ENCODE measurements around the gene CERT1. TPM values are rescaled to one million over a fixed set of nuclear protein-coding genes. Genes with fewer than 3 reads are reported as not detected.
A peak's percentile ranks its signal among the peaks of the same experiment; 100 is the strongest.

Gene CERT1
- polyA plus RNA-seq, 3 donors = 16.6 to 50.5 (median 45.9) TPM

DNA sequence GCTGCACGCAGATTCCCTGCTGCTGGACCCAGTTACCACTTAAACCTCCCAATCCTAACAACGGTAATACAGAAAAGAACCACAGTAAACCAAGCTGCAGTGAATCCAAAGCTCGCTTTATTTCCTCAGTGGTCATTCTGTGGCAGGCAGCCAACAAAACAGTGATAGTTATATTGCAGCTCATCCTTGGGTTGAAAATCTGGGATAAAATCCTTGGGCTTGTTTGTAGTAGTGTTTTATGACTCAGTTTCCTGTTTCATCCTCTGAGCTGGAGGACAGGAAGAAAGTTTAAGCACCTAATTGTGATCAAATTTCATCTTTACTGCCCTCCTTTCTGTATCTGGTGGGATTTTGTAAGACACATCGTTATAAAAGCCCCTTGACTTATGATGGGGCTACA, 143.0 kb downstream of the CERT1 start:
- H3K27ac ChIP-seq (ENCODE audit: low read depth in 1 of 2, low read length in 2 of 2) = no peak overlapping the region
- no peaks in the 10 kb centered on the region for H3K79me2 ChIP-seq (ENCODE audit: insufficient read depth, low read length)
- intact Hi-C loops (cut with micrococcal nuclease) = no loop called here
- peaks cover 15 to 43% of the 10 kb centered on the region in 2 donors for H3K36me3 ChIP-seq (replicated peaks in 1 of 2; ENCODE audit: control insufficient read depth in 1 of 2, insufficient read depth in 2 of 2, low read length in 2 of 2)
- no CpG with 5 or more reads among the region's 4 CpGs for WGBS (ENCODE audit: insufficient coverage)
- no peak overlapping the region for H3K9ac ChIP-seq (ENCODE audit: insufficient read depth, low read length, poor library complexity, severe bottlenecking)
- H3K9me3 ChIP-seq (replicated peaks in 1 of 2; ENCODE audit: control insufficient read depth in 1 of 2, insufficient read depth in 1 of 2, low read length in 2 of 2) = no peaks in the 10 kb centered on the region
- peaks cover 4% of the 10 kb centered on the region for H4K20me1 ChIP-seq (ENCODE audit: insufficient read depth, low read length)
- H3K27me3 Mint-ChIP-seq (ENCODE audit: low read depth in 3 of 3) = no peaks in the 10 kb centered on the region
- no peaks in the 10 kb centered on the region for H3K4me1 ChIP-seq (ENCODE audit: control insufficient read depth in 1 of 2, insufficient read depth in 2 of 2, low read length in 2 of 2)
- H3K4me2 ChIP-seq (replicated peaks; ENCODE audit: extremely low read depth, low read length, poor library complexity, severe bottlenecking) = no peak overlapping the region
- no peak overlapping the region for H3K4me3 Mint-ChIP-seq
- no peak overlapping the region for H2AFZ ChIP-seq (ENCODE audit: insufficient read depth, low read depth, low read length, poor library complexity, severe bottlenecking)
- no peak for DNase-seq
- H3K4me1 Mint-ChIP-seq = no peaks in the 10 kb centered on the region
- peaks cover 0 to 2% (median 0%) of the 10 kb centered on the region in 7 donors for H3K9me3 Mint-ChIP-seq
- H3K36me3 Mint-ChIP-seq = peaks cover 15 to 25% of the 10 kb centered on the region in 2 donors
- H3K27me3 ChIP-seq (ENCODE audit: control insufficient read depth in 2 of 2, insufficient read depth in 2 of 2, low read length in 2 of 2) = no peaks in the 10 kb centered on the region
- no peak overlapping the region for H3K4me3 ChIP-seq (replicated peaks in 1 of 3; ENCODE audit: low read depth in 2 of 3, low read length in 3 of 3)
- H3K27ac Mint-ChIP-seq = peak overlapping the region in 1 of 7 donors; percentile 33
- TF ChIP-seq, protein P1, sequence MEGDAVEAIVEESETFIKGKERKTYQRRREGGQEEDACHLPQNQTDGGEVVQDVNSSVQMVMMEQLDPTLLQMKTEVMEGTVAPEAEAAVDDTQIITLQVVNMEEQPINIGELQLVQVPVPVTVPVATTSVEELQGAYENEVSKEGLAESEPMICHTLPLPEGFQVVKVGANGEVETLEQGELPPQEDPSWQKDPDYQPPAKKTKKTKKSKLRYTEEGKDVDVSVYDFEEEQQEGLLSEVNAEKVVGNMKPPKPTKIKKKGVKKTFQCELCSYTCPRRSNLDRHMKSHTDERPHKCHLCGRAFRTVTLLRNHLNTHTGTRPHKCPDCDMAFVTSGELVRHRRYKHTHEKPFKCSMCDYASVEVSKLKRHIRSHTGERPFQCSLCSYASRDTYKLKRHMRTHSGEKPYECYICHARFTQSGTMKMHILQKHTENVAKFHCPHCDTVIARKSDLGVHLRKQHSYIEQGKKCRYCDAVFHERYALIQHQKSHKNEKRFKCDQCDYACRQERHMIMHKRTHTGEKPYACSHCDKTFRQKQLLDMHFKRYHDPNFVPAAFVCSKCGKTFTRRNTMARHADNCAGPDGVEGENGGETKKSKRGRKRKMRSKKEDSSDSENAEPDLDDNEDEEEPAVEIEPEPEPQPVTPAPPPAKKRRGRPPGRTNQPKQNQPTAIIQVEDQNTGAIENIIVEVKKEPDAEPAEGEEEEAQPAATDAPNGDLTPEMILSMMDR (IDR thresholded peaks at IDR 0.05) = no peak

DNA sequence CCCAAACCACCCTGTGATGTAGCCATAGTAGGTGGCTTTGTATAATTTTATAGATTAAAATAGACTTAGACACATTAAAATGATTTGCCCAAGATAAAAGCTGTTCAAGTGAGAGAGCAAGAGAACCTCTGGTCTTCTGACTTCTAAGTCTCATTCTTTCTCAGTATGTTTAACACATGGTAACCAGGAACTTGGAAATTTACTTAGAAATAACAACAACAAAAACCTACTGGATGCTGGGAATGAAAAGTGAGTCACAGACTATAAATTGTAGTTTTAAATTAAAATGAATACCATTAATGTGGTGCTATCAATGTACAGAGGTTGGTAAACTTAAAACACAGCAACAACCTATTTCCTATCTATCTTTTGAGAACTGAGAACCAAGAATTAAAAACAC, 144.0 kb downstream of the CERT1 start:
- Histone ChIP-seq H4K20me1 (ENCODE audit: insufficient read depth, low read length) (peaks cover 4% of the 10 kb centered on the region), H3K4me3 (replicated peaks in 1 of 3; ENCODE audit: low read depth in 2 of 3, low read length in 3 of 3) (no peak overlapping the region), H2AFZ (ENCODE audit: insufficient read depth, low read depth, low read length, poor library complexity, severe bottlenecking) (no peak overlapping the region), H3K79me2 (ENCODE audit: insufficient read depth, low read length) (no peaks in the 10 kb centered on the region), H3K4me2 (replicated peaks; ENCODE audit: extremely low read depth, low read length, poor library complexity, severe bottlenecking) (no peak overlapping the region), H3K36me3 (replicated peaks in 1 of 2; ENCODE audit: control insufficient read depth in 1 of 2, insufficient read depth in 2 of 2, low read length in 2 of 2) (peaks cover 14 to 43% of the 10 kb centered on the region in 2 donors), H3K9me3 (replicated peaks in 1 of 2; ENCODE audit: control insufficient read depth in 1 of 2, insufficient read depth in 1 of 2, low read length in 2 of 2) (no peaks in the 10 kb centered on the region), H3K4me1 (ENCODE audit: control insufficient read depth in 1 of 2, insufficient read depth in 2 of 2, low read length in 2 of 2) (no peaks in the 10 kb centered on the region), H3K27me3 (ENCODE audit: control insufficient read depth in 2 of 2, insufficient read depth in 2 of 2, low read length in 2 of 2) (no peaks in the 10 kb centered on the region), H3K9ac (ENCODE audit: insufficient read depth, low read length, poor library complexity, severe bottlenecking) (no peak overlapping the region), H3K27ac (ENCODE audit: low read depth in 1 of 2, low read length in 2 of 2) (no peak overlapping the region)
- no peak for DNase-seq
- Mint-ChIP-seq H3K27me3 (ENCODE audit: low read depth in 3 of 3) (peaks cover 0 to 1% (median 0%) of the 10 kb centered on the region in 3 donors), H3K4me1 (no peaks in the 10 kb centered on the region), H3K4me3 (no peak overlapping the region), H3K9me3 (peaks cover 0 to 2% (median 0%) of the 10 kb centered on the region in 7 donors), H3K27ac (no peak overlapping the region), H3K36me3 (peaks cover 11 to 28% of the 10 kb centered on the region in 2 donors)
- intact Hi-C loops (cut with micrococcal nuclease) = no loop called here
- TF ChIP-seq, protein P1 (IDR thresholded peaks at IDR 0.05) = no peak
